Hepatocyte (in vitro differentiated cells): ENCODE data around the gene PRMT5.

ENCODE experiments used
- CTCF ChIP-seq: fragments of 200-600 bp; sonication (generic); IDR thresholded peaks from 2 replicates; pipeline ENCODE4 v1.5.1; 2016; ENCODE audit warnings: antibody characterized with exemption, mild to moderate bottlenecking; ENCODE audit not compliant: poor library complexity
- EZH2 ChIP-seq: fragments of 200-600 bp; sonication (generic); IDR thresholded peaks from 2 replicates; pipeline ENCODE4 v1.6.1; 2016; ENCODE audit warnings: antibody characterized with exemption, mild to moderate bottlenecking, borderline replicate concordance
- EZH2phosphoT487 ChIP-seq: fragments of 200-600 bp; sonication (generic); IDR thresholded peaks from one replicate; pipeline ENCODE4 v1.6.1; 2018; ENCODE audit warnings: antibody characterized with exemption, mild to moderate bottlenecking, low read depth, moderate library complexity; ENCODE audit not compliant: unreplicated experiment, severe bottlenecking

- no peak for TF ChIP-seq CTCF
- no peak for TF ChIP-seq EZH2
- TF ChIP-seq EZH2phosphoT487: no peak
Measured at GRCh38 chr14:22887260-22887989, 41.8 kb downstream of the PRMT5 start.
